Astrocyte of the hippocampus (primary cell): ENCODE measurements around the gene SPATA13.
"Not testable (repeated sequence)": the region's sequence is repeated elsewhere in the genome, so short reads cannot be mapped to it uniquely, and the experiment has no call there.

ENCODE experiments used
- DNase-seq: peaks from one replicate; pipeline ENCODE4 v3.0.0; 2011; ENCODE audit warnings: low read depth, low spot score

The SPATA13 gene

GRCh38 chr13:24195626-24196025, 35.1 kb downstream of the SPATA13 start:
- DNase-seq = no peak

GRCh38 chr13:24196593-24197197, 36.2 kb downstream of the SPATA13 start:
- no peak for DNase-seq

GRCh38 chr13:24199016-24199415, 38.5 kb downstream of the SPATA13 start:
- no peak for DNase-seq

GRCh38 chr13:24202215-24202614, 41.7 kb downstream of the SPATA13 start:
- DNase-seq = no peak

GRCh38 chr13:24203273-24203672, 42.8 kb downstream of the SPATA13 start:
- DNase-seq = no peak

- no peak for DNase-seq
Observed at GRCh38 chr13:24203811-24204210, 43.3 kb downstream of the SPATA13 start.

- DNase-seq = peak; percentile 75
Observed at GRCh38 chr13:24205076-24205475, 44.6 kb downstream of the SPATA13 start.

GRCh38 chr13:24207841-24208667, 47.5 kb downstream of the SPATA13 start:
- peak; percentile 91 for DNase-seq

GRCh38 chr13:24209138-24209537, 48.6 kb downstream of the SPATA13 start:
- no peak for DNase-seq

- no peak for DNase-seq
Observed at GRCh38 chr13:24212254-24212653, 51.7 kb downstream of the SPATA13 start.

GRCh38 chr13:24212674-24213073, 52.2 kb downstream of the SPATA13 start:
- DNase-seq = no peak

- no peak for DNase-seq
Observed at GRCh38 chr13:24213932-24214331, 53.4 kb downstream of the SPATA13 start.

GRCh38 chr13:24214528-24214927, 54.0 kb downstream of the SPATA13 start:
- no peak for DNase-seq

GRCh38 chr13:24215126-24215525, 54.6 kb downstream of the SPATA13 start:
- no peak for DNase-seq

- DNase-seq = peak; percentile 94
Observed at GRCh38 chr13:24215732-24216131, 55.2 kb downstream of the SPATA13 start.

GRCh38 chr13:24216176-24216575, 55.7 kb downstream of the SPATA13 start:
- DNase-seq = no peak

- not testable (repeated sequence) for DNase-seq
Observed at GRCh38 chr13:24216779-24217178, 56.3 kb downstream of the SPATA13 start.

GRCh38 chr13:24217601-24218281, 57.2 kb downstream of the SPATA13 start:
- DNase-seq = peak; percentile 67

GRCh38 chr13:24218338-24218737, 57.8 kb downstream of the SPATA13 start:
- no peak for DNase-seq

- no peak for DNase-seq
Observed at GRCh38 chr13:24218977-24219376, 58.5 kb downstream of the SPATA13 start.

GRCh38 chr13:24220086-24220703, 59.7 kb downstream of the SPATA13 start:
- DNase-seq = peak; percentile 89

- no peak for DNase-seq
Observed at GRCh38 chr13:24221007-24221406, 60.5 kb downstream of the SPATA13 start.
